CD1c-positive myeloid dendritic cell (primary cell): ENCODE data around the gene PRR11.
"Not testable (repeated sequence)": the region's sequence is repeated elsewhere in the genome, so short reads cannot be mapped to it uniquely, and the experiment has no call there.

Experiments
- DNase-seq: peaks from one replicate; pipeline ENCODE4 v3.0.0-alpha.2; 2016; ENCODE audit errors: extremely low spot score

The PRR11 gene

DNA sequence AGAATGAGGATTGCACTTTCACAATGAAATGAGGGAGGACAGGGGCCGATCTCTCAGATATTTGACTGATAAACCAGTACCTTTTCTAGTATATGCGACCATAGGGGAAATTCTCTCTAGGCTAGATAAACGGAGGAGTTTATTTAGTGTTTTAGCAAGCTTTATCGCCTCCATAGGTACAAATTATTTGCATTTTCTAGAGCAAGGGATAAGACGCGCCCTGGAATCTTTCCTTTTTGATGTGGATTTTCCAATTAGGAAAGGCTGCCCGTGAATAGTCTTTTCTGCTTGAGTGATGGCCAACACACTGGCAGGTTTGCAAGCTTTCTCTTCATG lies 64.4 kb downstream of the PRR11 start:
- peak; percentile 9 for DNase-seq

- peak; percentile 98 for DNase-seq
Observed at GRCh38 chr17:59220328-59221158, 65.0 kb downstream of the PRR11 start, which contains the start of gene GDPD1. TSS of gene GDPD1 (plus strand) at chr17:59220511. CDS start at chr17:59220610, 99 bp downstream.

DNA sequence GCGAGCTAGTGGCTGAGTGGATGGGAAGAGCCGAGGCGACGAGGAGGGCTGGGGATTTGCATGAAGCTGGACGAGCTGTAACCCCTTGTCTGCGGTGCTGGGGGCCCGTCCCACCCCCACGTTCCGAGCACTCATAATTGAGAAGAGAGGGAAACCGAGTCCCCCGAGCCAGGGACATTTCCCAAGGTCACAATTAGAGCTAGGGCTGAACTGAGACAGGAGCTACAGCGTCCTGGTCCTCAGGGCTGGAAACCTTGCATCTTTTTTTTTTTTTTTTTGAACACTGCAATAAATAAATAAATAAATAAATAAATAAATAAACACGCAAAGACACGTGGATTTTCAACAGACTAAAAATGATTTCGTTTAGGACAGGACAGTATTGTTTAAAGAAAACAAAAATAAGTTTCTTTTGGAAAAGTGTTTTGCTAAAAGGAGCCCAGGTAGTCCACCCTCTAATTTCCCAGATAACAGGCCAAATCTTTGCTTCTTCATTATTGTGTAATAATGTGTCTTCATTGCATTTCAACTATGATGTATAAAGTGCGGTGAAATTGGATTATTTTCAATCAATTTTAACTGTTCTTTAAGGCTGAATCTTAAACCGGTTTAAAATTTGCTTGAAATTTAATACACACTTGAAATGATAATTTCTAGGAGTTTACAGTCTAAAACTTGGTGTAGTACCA lies 65.8 kb downstream of the PRR11 start:
- no peak for DNase-seq

GRCh38 chr17:59223813-59224212 lies 68.3 kb downstream of the PRR11 start:
- no peak for DNase-seq

GRCh38 chr17:59228588-59228987 lies 73.0 kb downstream of the PRR11 start:
- not testable (repeated sequence) for DNase-seq

DNA sequence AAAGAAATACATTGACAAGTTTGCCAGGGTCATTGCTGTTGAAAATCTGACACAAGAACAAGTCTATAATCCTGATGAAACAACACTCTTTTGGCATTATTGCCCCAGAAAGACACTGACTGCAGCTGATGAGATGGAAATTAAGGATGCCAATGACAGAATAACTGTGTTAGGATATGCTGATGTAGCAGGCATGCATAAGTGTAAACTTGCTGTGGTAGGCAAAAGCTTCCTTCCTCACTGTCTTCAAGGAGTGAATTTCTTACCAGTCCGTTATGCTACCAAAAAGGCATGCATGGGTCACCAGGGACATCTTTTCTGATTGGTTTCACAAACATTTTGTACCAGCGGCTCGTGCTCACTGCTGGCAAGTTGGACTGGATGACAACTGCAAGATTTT lies 75.2 kb downstream of the PRR11 start:
- no peak for DNase-seq

- DNase-seq: no peak
Observed at GRCh38 chr17:59234631-59235030, 79.1 kb downstream of the PRR11 start.

DNA sequence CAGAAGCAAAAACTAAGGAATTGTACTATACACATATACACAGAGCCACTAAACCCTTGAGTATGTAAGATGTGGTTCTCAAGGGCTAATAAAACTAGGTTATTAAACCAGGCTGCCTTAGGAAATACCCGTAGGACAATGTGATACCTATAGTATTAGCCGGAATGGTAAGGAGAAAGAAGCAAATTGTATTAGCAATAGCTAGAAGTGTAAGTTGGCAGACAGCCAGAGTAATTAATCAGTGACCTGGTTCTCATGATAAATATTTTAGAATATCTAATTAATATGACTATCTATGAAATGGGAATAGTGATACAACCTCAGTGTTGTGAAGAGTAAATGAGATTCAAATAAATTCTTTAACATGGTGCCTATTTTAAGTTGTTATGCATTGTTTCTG lies 83.4 kb downstream of the PRR11 start:
- DNase-seq: no peak

DNA sequence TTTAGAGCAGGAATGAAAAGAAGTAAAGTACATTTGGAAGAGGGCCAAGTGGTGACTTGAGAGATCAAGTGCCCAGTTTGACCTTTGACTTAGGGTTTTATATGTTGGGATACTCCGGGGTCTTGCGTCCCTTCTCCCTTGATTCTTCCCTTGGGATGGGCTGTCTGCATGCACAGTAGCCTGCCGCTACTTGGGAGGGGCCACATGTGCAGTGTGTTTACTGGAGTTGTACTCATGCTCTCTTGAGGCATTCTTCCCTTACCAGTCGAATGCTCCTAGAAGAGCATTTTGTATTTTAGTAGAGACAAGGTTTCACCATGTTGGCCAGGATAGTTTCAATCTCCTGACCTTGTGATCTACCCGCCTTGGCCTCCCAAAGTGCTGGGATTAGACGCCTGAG lies 88.5 kb downstream of the PRR11 start:
- DNase-seq: no peak
